Activated gamma-delta T cell treated with Interleukin-2 at 50 U/mL for 16 hours (primary cell): ENCODE measurements around the gene MAN2A2.

Experiments used
- DNase-seq: peaks from one replicate; pipeline ENCODE4 v3.0.0-alpha.2; 2020

MAN2A2 gene

GRCh38 chr15:90947577-90948357, 44.7 kb downstream of the MAN2A2 start:
- no peak for DNase-seq

DNA sequence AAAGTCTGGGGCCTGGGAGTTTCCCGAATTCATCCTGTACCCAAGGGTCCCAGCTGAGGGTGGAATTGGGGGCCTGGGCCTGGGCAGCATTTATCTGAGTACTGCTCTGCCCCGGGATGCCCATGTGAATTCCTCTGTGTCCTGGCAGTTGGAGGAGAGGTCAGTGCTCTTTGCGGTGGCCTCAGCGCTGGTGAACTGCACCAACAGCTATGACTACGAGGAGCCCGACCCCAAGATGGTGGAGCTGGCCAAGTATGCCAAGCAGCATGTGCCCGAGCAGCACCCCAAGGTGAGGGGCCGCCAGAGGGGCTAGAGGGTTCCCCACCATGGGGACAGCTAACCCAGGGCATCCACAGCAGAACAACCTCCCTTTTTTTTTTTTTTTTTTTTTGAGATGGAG, 45.4 kb downstream of the MAN2A2 start:
- no peak for DNase-seq

GRCh38 chr15:90949979-90950675, 47.0 kb downstream of the MAN2A2 start:
- no peak for DNase-seq

- no peak for DNase-seq
Measured at GRCh38 chr15:90950676-90951075, 47.6 kb downstream of the MAN2A2 start.

DNA sequence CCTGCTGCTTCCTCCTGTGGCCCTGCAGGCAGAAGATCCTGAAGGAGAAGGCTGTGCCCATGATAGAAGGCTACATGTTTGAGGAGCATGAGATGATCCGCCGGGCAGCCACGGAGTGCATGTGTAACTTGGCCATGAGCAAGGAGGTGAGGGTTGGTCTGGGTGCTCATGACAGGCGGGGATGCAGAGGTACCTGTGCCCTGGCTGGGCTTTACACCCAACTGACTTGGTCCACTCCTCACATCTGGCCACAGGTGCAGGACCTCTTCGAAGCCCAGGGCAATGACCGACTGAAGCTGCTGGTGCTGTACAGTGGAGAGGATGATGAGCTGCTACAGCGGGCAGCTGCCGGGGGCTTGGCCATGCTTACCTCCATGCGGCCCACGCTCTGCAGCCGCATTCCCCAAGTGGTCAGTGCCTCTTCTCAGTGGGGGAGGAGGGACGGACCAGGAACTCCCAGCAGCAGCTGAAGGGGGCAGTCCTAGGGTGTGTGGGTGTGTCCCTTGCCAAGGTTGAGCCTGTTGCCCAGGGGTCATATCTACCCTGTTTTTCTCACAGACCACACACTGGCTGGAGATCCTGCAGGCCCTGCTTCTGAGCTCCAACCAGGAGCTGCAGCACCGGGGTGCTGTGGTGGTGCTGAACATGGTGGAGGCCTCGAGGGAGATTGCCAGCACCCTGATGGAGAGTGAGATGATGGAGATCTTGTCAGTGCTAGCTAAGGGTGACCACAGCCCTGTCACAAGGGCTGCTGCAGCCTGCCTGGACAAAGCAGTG, 50.0 kb downstream of the MAN2A2 start:
- no peak for DNase-seq

DNA sequence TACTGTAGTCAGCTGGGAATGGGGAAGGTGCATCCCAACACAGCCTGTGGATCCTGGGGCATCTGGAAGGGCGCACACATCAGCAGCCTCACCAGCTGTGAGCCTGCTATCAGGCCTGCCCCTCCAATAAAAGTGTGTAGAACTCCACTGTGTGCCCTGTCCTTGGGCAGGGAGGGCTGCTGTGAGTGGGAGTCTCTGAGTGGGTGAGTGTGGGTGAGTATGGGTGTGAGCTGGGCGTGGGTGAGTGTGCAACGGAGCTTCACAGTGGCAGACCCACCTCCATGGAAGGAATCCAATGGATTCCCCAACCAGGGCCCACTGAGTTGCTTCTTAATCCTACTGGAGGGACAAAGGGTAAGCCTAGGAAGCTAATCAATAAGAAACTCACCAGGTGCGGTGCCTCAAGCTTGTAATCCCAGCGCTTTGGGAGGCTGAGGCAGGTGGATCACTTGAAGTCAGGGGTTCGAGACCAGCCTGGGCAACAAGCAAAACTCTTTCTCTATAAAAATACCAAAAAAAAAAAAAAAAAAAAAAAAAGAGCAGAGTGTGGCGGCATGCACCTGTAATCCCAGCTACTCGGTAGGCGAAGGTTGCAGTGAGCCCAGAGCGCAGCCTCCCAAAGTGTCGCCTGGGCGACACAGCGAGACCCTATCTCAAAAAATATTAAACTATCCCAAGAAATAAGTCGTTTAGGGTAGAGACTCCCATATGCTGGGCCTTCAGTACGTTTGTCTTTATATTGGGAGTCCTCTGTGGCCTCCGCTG, 51.0 kb downstream of the MAN2A2 start:
- DNase-seq = no peak

DNA sequence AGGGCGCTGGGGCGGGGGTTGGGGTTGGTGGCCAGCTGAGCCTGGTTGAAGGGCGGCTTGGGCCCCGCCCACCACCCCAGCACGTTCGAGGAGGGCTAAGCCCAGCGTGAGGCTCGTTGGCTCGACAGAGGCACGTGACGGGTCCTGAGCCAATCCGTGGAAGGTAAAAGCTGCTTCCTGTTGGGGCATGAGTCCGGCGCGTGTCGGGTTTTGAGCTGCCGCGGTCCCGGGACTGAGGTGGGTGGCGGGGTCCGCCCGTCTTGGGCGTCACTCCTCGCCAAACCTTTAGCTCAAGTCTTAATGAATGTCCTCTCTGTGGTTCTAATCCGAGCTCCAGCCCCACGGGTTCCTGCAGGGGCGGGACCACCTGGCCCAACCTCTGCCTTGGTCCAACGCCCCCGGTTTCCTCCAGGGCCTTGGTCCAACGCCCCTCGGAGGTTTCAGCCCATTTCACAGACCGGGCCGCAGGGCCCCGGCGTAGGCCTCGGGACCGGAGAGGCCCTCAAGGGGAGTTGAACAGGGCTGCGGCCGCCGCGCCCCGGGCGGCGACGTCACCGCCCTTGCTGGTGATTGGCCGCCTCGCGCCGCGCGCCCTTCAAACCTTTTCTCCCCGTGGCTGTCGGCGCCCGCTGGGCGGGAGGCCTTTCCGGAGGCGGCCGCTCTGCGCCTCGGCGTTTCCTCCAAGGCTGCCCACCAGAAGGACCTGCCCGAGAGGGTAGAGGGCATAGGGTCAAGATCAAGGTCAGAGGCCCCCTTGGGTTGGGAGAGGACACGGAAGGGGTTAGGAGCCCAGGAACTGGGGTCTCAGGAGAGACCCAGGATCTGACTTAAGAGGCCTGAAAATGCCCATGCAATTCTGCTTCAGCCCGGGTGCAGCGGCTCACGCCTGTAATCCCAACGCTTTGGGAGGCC, 51.9 kb downstream of the MAN2A2 start, which contains the start of gene RCCD1:
Gene RCCD1 (plus strand): TSS at position 173 of the 912 bp plus-strand sequence. CDS start 1,851 bp downstream, outside the sequence.
- DNase-seq = peak; percentile 83

DNA sequence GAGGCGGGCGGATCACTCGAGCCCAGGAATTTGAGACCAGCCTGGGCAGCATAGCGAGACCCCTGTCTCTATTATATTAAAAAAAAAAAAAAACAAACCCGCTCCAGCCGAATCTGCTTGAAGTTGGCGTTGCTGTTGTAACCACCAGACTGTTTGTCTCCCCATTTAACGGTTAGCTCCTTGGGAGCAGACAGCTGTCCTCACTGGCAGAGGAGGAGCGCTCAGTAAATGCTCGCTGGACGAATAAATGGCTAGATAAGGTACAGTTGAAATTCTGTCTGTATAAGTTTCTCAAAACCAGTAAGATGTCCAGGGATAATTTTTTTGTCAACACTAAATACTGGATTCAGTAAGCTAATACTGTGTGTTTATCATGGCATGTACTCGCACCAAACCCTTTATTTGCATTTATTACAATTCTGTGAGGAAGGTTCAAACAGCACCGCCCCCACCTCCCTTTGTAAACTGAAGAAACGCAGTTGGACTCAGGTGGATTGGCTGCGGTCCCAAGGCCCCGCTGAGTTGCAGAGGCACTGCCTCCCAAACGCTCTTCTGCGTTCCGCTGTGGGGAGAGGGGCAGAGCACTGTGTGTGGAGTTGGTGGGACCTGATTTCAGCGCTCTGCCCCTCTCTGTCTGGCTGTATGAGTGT, 52.6 kb downstream of the MAN2A2 start:
- no peak for DNase-seq

DNA sequence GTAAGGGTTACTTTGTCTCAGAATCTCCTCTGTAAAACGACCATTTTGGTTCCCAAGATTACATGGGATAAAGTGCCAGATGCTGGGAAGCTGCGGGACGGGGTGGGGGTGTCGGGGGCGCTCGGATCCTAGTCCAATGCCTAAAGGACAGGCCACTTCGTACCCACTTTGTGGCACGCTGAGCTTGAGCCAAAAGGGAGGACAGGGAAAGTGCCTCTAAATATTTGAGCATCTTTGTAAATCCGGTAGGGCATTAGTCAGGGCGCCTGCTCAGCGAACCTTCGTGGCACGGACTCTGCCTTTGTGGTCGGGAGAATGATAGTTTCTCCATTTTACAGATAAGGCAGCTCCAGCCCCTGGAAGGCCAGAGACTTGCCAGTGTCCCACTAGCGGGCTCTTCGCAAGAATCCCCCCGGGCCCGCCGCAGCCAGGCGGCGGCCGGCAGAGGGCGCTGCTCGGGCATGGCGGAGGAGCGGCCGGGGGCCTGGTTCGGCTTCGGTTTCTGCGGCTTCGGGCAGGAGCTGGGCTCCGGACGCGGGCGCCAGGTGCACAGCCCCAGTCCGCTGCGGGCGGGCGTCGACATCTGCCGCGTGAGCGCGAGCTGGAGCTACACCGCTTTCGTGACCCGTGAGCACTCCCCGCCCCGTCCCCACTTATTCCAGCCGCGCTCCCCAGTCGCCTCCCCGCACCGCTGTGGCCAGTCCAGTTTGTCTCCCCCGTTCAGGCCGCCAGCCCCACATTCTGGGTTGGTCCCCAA, 53.4 kb downstream of the MAN2A2 start:
- DNase-seq = peak; percentile 63

GRCh38 chr15:90957031-90957790, 54.1 kb downstream of the MAN2A2 start:
- DNase-seq = no peak

- DNase-seq = no peak
Measured at GRCh38 chr15:90957791-90958190, 54.7 kb downstream of the MAN2A2 start.

DNA sequence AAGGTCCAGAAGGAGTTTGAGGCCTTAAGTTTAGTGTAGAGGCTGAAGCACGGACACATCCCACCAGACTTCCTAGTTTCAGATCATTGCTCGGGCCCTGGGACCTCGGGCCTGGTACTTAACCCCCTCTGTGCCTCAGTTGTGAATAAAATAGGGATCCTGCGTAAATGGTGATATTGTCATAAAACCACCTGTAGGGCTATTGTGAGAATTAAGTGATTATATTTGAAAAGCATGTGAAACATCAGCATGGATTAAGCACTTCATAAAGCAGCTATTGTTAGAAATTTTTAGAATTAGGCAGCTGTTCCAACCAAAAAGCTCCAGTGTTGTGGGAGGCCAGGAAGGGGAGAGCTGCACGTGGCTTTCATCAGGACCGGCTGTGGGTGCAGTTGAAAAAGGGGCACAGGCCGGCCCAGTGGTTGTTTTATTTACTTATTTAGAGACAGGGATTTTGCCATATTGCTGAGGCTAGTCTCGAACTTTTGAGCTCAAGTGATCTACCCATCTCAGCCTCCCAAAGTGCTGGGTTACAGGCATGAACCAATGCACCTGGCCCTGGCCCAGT, 56.0 kb downstream of the MAN2A2 start:
- no peak for DNase-seq

GRCh38 chr15:90959894-90960293, 56.8 kb downstream of the MAN2A2 start:
- DNase-seq = no peak

DNA sequence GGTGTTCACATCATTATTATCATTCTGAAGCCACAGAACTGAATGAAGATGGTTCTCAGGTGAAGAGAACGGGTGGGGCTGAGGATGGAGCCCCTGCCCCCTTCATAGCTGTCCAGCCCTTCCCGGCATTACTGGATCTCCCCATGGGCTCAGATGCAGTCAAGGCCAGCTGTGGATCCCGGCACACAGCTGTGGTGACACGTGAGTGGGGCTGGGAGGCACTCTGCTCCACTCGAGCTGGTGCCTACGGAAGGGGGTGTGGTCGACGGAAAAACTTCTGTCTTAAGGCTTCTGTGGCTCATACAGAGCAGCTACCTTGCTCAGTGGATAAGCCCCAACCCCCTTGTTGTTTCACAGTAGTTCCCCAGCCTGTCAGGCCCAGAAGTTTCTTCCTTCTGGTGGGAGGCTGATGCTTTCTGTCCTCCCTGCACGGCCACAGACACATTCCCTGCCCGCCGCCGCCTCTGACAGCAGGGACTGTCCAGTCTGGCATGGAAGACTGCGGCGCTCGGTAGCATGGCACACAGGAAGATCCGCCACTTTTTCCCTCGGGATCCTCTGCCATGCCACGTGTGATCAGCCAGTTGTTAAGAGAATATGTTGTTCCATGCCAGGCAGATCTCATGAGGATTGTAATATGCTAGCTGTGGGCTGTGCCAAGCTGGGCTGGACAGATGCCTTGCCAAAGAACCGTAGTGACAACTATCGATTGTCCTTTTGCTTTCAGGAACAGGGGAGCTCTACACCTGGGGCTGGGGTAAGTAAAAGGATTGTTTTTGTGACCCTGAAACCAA, 57.4 kb downstream of the MAN2A2 start:
- DNase-seq = no peak

DNA sequence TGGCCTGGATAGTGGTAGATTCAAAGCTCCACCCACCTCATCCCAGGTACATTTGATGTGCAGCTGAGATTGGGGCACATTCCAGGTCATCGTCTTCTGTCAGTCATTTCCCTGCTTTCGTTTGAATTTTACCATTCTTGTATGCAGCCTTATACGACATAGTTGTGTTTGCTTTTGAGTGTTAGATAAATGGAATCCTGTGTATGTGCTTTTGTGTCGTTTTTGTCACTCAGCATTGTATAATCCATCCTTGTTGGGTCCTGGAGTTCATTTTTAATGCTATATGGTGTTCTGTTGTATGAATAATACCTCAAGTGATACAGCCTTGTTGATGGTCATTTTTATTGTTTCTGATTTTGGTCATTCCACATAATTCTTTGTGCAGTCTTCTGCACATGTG, 58.9 kb downstream of the MAN2A2 start:
- DNase-seq = no peak

DNA sequence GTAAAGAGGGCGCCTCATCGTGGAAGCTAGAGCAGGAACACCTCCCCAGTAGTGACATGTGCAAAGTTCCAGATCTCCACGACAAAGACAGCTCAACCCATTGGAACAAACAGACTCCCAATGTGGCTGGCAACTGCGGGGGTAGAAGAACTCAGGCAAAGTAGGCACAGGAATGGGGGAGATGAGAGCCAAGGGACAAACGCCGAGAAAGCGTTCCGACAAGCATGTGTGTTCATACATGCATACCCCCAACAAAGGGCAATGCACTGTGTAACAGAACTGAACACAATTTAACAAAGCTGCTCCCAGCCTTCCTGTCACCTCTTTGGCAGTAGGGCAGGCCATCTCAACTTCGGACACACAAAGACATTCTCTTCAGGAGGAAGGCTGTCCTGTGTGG, 63.2 kb downstream of the MAN2A2 start:
- DNase-seq = no peak

GRCh38 chr15:90967206-90967605, 64.1 kb downstream of the MAN2A2 start:
- no peak for DNase-seq

- DNase-seq = no peak
Measured at GRCh38 chr15:90968434-90968833, 65.3 kb downstream of the MAN2A2 start.
